OCI-LY3 (cell line): ENCODE results near the gene NSG2.
"Not testable (repeated sequence)": the region's sequence is repeated elsewhere in the genome, so short reads cannot be mapped to it uniquely, and the experiment has no call there.

Experiments
- H2AFZ ChIP-seq: fragments of 200-600, 300-600 bp; shearing (Covaris generic); 2 replicates; pipeline ENCODE4 v1.6.0; 2014; ENCODE audit warnings: antibody characterized with exemption, low read depth, low read length
- H3K27ac ChIP-seq: fragments of 200-600, 300-600 bp; sonication (generic); 2 replicates; pipeline ENCODE4 v1.5.1; 2014; ENCODE audit warnings: mild to moderate bottlenecking, low read length, moderate library complexity, mixed read lengths
- H3K27me3 ChIP-seq: fragments of 200-600, 300-600 bp; sonication (generic); 2 replicates; pipeline ENCODE4 v1.6.1; 2014; ENCODE audit warnings: low read depth, low read length, mixed read lengths
- H3K36me3 ChIP-seq: fragments of 200-600, 300-600 bp; sonication (generic); replicated peaks from 2 replicates; pipeline ENCODE3; 2014; ENCODE audit warnings: low read depth, low read length, mixed read lengths
- H3K4me1 ChIP-seq: fragments of 300-600, 200-600 bp; sonication (generic); 2 replicates; pipeline ENCODE4 v1.6.1; 2014; ENCODE audit warnings: low read length, mixed read lengths
- H3K4me2 ChIP-seq: fragments of 200-600, 300-600 bp; sonication (generic); 2 replicates; pipeline ENCODE4 v1.6.1; 2014; ENCODE audit warnings: low read length, mixed read lengths
- H3K4me3 ChIP-seq: fragments of 300-600, 200-600 bp; sonication (generic); 2 replicates; pipeline ENCODE4 v1.5.1; 2014; ENCODE audit warnings: antibody characterized with exemption, mild to moderate bottlenecking, low read length, moderate library complexity
- H3K79me2 ChIP-seq: fragments of 300-600, 200-600 bp; shearing (Covaris generic); 2 replicates; pipeline ENCODE4 v1.6.1; 2014; ENCODE audit warnings: mild to moderate bottlenecking, low read length, mixed read lengths
- H3K9ac ChIP-seq: fragments of 300-600, 200-600 bp; shearing (Covaris generic); 2 replicates; pipeline ENCODE4 v1.6.0; 2014; ENCODE audit warnings: mild to moderate bottlenecking, low read length, moderate library complexity
- H3K9me3 ChIP-seq: fragments of 200-600, 300-600 bp; shearing (Covaris generic); 2 replicates; pipeline ENCODE4 v1.6.1; 2014; ENCODE audit warnings: low read length, mixed read lengths; ENCODE audit not compliant: insufficient read depth
- H4K20me1 ChIP-seq: fragments of 200-600, 300-600 bp; sonication (generic); 2 replicates; pipeline ENCODE4 v1.6.1; 2016; ENCODE audit warnings: low read length, mixed read lengths; ENCODE audit not compliant: insufficient read depth
- EZH2phosphoT487 ChIP-seq: fragments of 200-600 bp; shearing (Covaris generic); IDR thresholded peaks from 2 replicates; pipeline ENCODE4 v1.6.1; 2018; ENCODE audit warnings: antibody characterized with exemption, mixed run types, low read depth
- TF ChIP-seq, protein P1 (sequence below): fragments of 200-600, 300-600 bp; sonication (generic); IDR thresholded peaks from 2 replicates; pipeline ENCODE4 v1.5.1; 2014; ENCODE audit warnings: antibody characterized with exemption, low read length, low read depth

NSG2 gene

DNA sequence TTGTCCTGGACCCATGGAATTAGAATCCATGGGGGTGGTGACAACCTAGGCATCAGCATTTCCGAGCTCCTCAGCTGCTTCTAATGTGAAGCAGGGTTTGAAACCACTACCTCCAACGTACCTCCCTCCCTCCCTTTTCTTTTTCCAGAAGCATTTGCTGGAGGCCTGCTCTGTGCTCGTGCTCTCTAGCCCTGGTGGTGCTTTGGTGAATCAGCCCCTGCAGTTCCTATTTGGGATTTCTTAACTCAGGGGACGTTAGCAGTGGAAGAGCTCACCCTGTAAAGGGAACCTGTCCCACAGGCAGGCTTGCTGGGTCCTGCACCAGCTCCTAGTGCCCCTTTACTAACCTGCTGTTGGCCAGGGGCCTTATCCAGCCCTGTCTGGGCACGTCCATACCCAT, 55.0 kb downstream of the NSG2 start:
- TF ChIP-seq, protein P1, sequence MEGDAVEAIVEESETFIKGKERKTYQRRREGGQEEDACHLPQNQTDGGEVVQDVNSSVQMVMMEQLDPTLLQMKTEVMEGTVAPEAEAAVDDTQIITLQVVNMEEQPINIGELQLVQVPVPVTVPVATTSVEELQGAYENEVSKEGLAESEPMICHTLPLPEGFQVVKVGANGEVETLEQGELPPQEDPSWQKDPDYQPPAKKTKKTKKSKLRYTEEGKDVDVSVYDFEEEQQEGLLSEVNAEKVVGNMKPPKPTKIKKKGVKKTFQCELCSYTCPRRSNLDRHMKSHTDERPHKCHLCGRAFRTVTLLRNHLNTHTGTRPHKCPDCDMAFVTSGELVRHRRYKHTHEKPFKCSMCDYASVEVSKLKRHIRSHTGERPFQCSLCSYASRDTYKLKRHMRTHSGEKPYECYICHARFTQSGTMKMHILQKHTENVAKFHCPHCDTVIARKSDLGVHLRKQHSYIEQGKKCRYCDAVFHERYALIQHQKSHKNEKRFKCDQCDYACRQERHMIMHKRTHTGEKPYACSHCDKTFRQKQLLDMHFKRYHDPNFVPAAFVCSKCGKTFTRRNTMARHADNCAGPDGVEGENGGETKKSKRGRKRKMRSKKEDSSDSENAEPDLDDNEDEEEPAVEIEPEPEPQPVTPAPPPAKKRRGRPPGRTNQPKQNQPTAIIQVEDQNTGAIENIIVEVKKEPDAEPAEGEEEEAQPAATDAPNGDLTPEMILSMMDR: no peak
- no peak for TF ChIP-seq EZH2phosphoT487
- no peaks in the 10 kb centered on the region for H4K20me1 ChIP-seq
- H3K79me2 ChIP-seq: no peaks in the 10 kb centered on the region
- no peak overlapping the region for H3K9ac ChIP-seq
- H3K4me1 ChIP-seq: peaks cover 19% of the 10 kb centered on the region
- no peaks in the 10 kb centered on the region for H3K9me3 ChIP-seq
- no peak overlapping the region for H2AFZ ChIP-seq
- H3K36me3 ChIP-seq: no peaks in the 10 kb centered on the region
- H3K4me2 ChIP-seq: no peak overlapping the region
- no peak overlapping the region for H3K27ac ChIP-seq
- H3K27me3 ChIP-seq: peaks cover 29% of the 10 kb centered on the region
- H3K4me3 ChIP-seq: no peak overlapping the region

DNA sequence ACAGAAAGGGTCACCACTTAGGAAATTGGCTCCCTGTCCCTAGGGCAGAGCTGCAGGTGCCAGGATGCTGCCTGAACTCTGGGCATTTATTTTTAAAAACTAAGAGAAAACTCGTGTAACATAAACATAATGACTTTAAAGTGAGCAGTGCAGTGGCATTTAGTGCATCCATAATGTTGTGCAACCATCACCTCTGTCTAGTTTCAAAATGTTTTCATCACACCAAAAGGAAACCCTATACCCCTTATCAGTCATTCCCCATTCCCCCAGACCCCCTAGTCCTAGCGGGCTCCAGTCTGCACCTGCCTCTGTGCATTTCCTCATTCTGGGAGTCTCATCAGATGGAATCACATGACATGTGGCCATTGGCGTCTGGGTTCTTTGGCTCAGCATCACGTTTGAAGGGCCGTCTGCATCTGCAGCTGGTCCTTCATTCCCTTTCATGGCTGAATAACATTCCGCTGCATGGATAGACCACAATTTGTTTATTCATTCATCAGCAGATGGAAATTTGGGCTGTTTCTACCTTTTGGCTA, 55.8 kb downstream of the NSG2 start:
- H3K9me3 ChIP-seq: no peaks in the 10 kb centered on the region
- H3K9ac ChIP-seq: no peak overlapping the region
- H4K20me1 ChIP-seq: no peaks in the 10 kb centered on the region
- TF ChIP-seq, protein P1: no peak
- no peak for TF ChIP-seq EZH2phosphoT487
- no peaks in the 10 kb centered on the region for H3K36me3 ChIP-seq
- no peak overlapping the region for H3K4me2 ChIP-seq
- no peak overlapping the region for H3K27ac ChIP-seq
- peaks cover 22% of the 10 kb centered on the region for H3K27me3 ChIP-seq
- H3K79me2 ChIP-seq: no peaks in the 10 kb centered on the region
- no peak overlapping the region for H2AFZ ChIP-seq
- H3K4me1 ChIP-seq: peaks cover 11% of the 10 kb centered on the region
- no peak overlapping the region for H3K4me3 ChIP-seq

DNA sequence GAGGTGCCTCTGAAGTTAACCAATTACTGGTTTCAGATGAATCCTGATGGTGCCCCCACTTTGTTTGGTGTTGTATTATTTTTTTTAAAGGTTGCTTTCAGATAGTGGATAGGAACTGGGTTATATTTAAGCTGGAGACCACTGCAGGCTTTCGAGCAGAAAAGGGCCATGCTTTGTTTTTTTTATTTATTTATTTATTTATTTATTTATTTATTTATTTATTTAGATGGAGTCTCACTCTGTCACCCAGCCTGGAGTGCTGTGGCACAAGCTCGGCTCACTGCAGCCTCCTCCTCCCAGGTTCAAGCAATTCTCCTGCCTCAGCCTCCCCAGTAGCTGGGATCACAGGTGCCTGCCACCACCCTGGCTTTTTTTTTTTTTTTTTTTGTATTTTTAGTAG, 57.1 kb downstream of the NSG2 start:
- H3K27me3 ChIP-seq: peaks cover 21% of the 10 kb centered on the region
- H3K4me1 ChIP-seq, H3K4me3 ChIP-seq, H3K4me2 ChIP-seq, H2AFZ ChIP-seq, H3K27ac ChIP-seq, H3K9ac ChIP-seq, H3K79me2 ChIP-seq, H4K20me1 ChIP-seq, H3K36me3 ChIP-seq, H3K9me3 ChIP-seq: not testable (repeated sequence)

DNA sequence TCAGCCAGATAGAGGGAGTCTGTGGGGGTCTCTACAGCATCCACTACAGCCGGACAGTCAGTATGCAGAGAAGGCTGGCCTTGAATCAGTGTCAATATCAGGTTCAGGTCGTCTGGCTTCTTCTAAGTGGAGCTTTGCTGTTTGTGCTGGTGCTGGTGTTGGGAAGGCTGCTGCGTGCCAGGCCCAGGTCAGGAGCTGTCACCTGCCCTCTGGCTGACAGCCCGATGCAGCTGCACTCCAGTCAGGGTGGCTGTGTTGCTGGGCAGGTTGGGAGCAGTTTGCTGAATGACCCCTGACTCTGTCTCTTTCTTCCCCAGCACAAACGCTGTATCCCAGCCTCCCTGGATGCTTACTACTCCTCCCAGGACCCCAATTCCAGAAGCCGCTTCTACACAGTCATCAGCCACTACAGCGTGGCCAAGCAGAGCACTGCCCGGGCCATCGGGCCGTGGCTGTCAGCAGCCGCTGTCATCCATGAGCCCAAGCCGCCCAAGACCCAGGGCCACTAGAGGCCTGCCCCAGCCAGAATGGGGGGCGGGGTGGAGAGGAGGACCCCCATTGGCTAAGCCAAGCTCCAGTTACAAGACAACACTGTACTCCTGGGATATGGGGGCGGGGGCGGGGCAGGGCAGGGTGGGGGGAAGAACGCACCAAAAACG, 61.6 kb downstream of the NSG2 start:
- Histone ChIP-seq H3K4me1 (no peaks in the 10 kb centered on the region), H3K27me3 (peaks cover 45% of the 10 kb centered on the region), H3K9ac (no peak overlapping the region), H2AFZ (no peak overlapping the region), H3K79me2 (no peaks in the 10 kb centered on the region), H3K9me3 (no peaks in the 10 kb centered on the region), H3K4me3 (no peak overlapping the region), H3K4me2 (no peak overlapping the region), H3K27ac (no peak overlapping the region), H3K36me3 (no peaks in the 10 kb centered on the region), H4K20me1 (no peaks in the 10 kb centered on the region)
- TF ChIP-seq, protein P1: no peak
- TF ChIP-seq EZH2phosphoT487: no peak
